CD14-positive monocyte (primary cell): ENCODE results near the gene DGCR8. TPM values are rescaled to one million over a fixed set of nuclear protein-coding genes. Genes with fewer than 3 reads are reported as not detected.

Experiments
- DNase-seq, 3 donors: peaks; one replicate each; pipeline ENCODE4 v3.0.0-alpha.2; 2011 to 2022
- H2AFZ ChIP-seq: 2 replicates; pipeline ENCODE4 v1.6.0; 2012; ENCODE audit warnings: mild to moderate bottlenecking, low read depth, low read length, inconsistent platforms; ENCODE audit not compliant: insufficient read depth, poor library complexity, severe bottlenecking
- H3K27ac ChIP-seq, 2 donors: 1 replicate in 1 of 2; 2 replicates in 1 of 2; pipeline ENCODE4 v1.5.1; 2012 to 2013; ENCODE audit warnings: low read length in 2 of 2, control low read depth in 1 of 2, inconsistent platforms in 1 of 2, low read depth in 1 of 2, mild to moderate bottlenecking in 1 of 2
- H3K27me3 ChIP-seq, 2 donors: one replicate each; pipeline versions ENCODE4 v1.6.0 to v1.6.1; 2011 to 2013; ENCODE audit warnings: low read length in 2 of 2; ENCODE audit not compliant: control insufficient read depth in 2 of 2, insufficient read depth in 2 of 2
- H3K36me3 ChIP-seq, 2 donors: replicated peaks in 1 of 2; 1 replicate in 1 of 2; 2 replicates in 1 of 2; pipeline versions ENCODE4 v1.5.1 to v1.6.1; 2012 to 2013; ENCODE audit warnings: low read length in 2 of 2, control low read depth in 1 of 2, inconsistent platforms in 1 of 2, mild to moderate bottlenecking in 1 of 2; ENCODE audit not compliant: insufficient read depth in 2 of 2, control insufficient read depth in 1 of 2
- H3K4me1 ChIP-seq, 2 donors: 1 replicate in 1 of 2; 2 replicates in 1 of 2; pipeline versions ENCODE4 v1.5.1 to v1.6.1; 2012 to 2013; ENCODE audit warnings: low read length in 2 of 2, control low read depth in 1 of 2, inconsistent platforms in 1 of 2, mild to moderate bottlenecking in 1 of 2, moderate library complexity in 1 of 2; ENCODE audit not compliant: insufficient read depth in 2 of 2, control insufficient read depth in 1 of 2
- H3K4me2 ChIP-seq: replicated peaks from 2 replicates; pipeline ENCODE3; 2012; ENCODE audit warnings: low read length, moderate library complexity, mild to moderate bottlenecking; ENCODE audit not compliant: poor library complexity, severe bottlenecking; ENCODE audit errors: extremely low read depth
- H3K4me3 ChIP-seq, 3 experiments: fragments of 200-600 bp in 1 of 3; sonication (generic) in 1 of 3; replicated peaks in 1 of 3; 1 replicate in 2 of 3; 2 replicates in 1 of 3; pipeline ENCODE4 v1.5.1; 2011 to 2013; ENCODE audit warnings: low read length in 3 of 3, mild to moderate bottlenecking in 3 of 3, control low read depth in 2 of 3, low read depth in 2 of 3, inconsistent platforms in 1 of 3, moderate library complexity in 1 of 3
- H3K79me2 ChIP-seq: 2 replicates; pipeline ENCODE4 v1.6.0; 2012; ENCODE audit warnings: mild to moderate bottlenecking, control low read depth, inconsistent platforms, low read length, moderate library complexity; ENCODE audit not compliant: insufficient read depth
- H3K9ac ChIP-seq: 2 replicates; pipeline ENCODE4 v1.6.0; 2017; ENCODE audit warnings: low read length, mild to moderate bottlenecking; ENCODE audit not compliant: insufficient read depth, poor library complexity, severe bottlenecking
- H3K9me3 ChIP-seq, 2 donors: replicated peaks in 1 of 2; 1 replicate in 1 of 2; 2 replicates in 1 of 2; pipeline versions ENCODE4 v1.5.1 to v1.6.1; 2012 to 2013; ENCODE audit warnings: low read length in 2 of 2, control low read depth in 1 of 2; ENCODE audit not compliant: control insufficient read depth in 1 of 2, insufficient read depth in 1 of 2
- H4K20me1 ChIP-seq: 2 replicates; pipeline ENCODE4 v1.6.0; 2012; ENCODE audit warnings: mild to moderate bottlenecking, low read length, control low read depth, moderate library complexity; ENCODE audit not compliant: insufficient read depth
- H3K27ac Mint-ChIP-seq, 7 donors: one replicate each; pipeline ENCODE4 v1.8.0; 2020; ENCODE audit warnings: mild to moderate bottlenecking in 7 of 7, mixed read lengths in 7 of 7, moderate library complexity in 6 of 7, inconsistent platforms in 2 of 7
- H3K27me3 Mint-ChIP-seq, 3 donors: one replicate each; pipeline ENCODE4 v1.8.0; 2021 to 2022; ENCODE audit warnings: low read depth in 3 of 3, mild to moderate bottlenecking in 3 of 3, mixed read lengths in 3 of 3, moderate library complexity in 3 of 3, inconsistent platforms in 1 of 3
- H3K36me3 Mint-ChIP-seq, 2 donors: one replicate each; pipeline ENCODE4 v1.8.0; 2020; ENCODE audit warnings: mixed read lengths in 2 of 2, inconsistent platforms in 1 of 2, mild to moderate bottlenecking in 1 of 2
- H3K4me1 Mint-ChIP-seq: one replicate; pipeline ENCODE4 v1.8.0; 2020; ENCODE audit warnings: mild to moderate bottlenecking, mixed read lengths
- H3K4me3 Mint-ChIP-seq, 2 donors: one replicate each; pipeline ENCODE4 v1.8.0; 2020; ENCODE audit warnings: mild to moderate bottlenecking in 2 of 2, mixed read lengths in 2 of 2, moderate library complexity in 1 of 2
- H3K9me3 Mint-ChIP-seq, 7 donors: one replicate each; pipeline ENCODE4 v1.8.0; 2020 to 2022; ENCODE audit warnings: mixed read lengths in 7 of 7, mild to moderate bottlenecking in 6 of 7, moderate library complexity in 6 of 7, inconsistent platforms in 2 of 7
- CTCF ChIP-seq: fragments of 200-600 bp; IDR thresholded peaks from one replicate; pipeline ENCODE4 v1.8.0; 2022; ENCODE audit warnings: antibody characterized with exemption, mild to moderate bottlenecking
- WGBS: methylation state at CpG from one replicate; pipeline ENCODE4 v1.1.5; 2013; ENCODE audit warnings: missing lambda C conversion rate; ENCODE audit not compliant: insufficient coverage; 5-methylcytosine and 5-hydroxymethylcytosine counted together
- intact Hi-C, 2 donors: fragments of 100-400 bp; cut with micrococcal nuclease; formaldehyde crosslinking; loops; one replicate each; pipeline versions ENCODE4 v1.15.0 to v1.15.1; 2023
- polyA plus RNA-seq, 3 donors: library from polyadenylated mRNA; depleted of rRNA in 1 of 3; unstranded in 2 of 3; stranded (reverse) in 1 of 3; fragments of 300-500 nt in 2 of 3; fragments of >200 nt in 1 of 3; fragmentation: Illumina TruSeq in 2 of 3; gene quantifications; 1 replicate in 2 of 3; 2 replicates in 1 of 3; pipeline ENCODE4 v1.2.3, GENCODE V29; 2012 to 2021

The DGCR8 gene
- polyA plus RNA-seq, 3 donors: 1.2 to 18.7 (median 1.4) TPM

GRCh38 chr22:20143883-20144665 lies 64.0 kb downstream of the DGCR8 start:
- no peak for TF ChIP-seq CTCF
- H3K9ac ChIP-seq: no peak overlapping the region
- no peak overlapping the region for H3K4me2 ChIP-seq
- Mint-ChIP-seq H3K27ac (no peak overlapping the region), H3K4me1 (no peaks in the 10 kb centered on the region), H3K4me3 (no peak overlapping the region), H3K36me3 (peaks cover 7 to 12% of the 10 kb centered on the region in 2 donors), H3K27me3 (peaks cover 0 to 2% (median 0%) of the 10 kb centered on the region in 3 donors), H3K9me3 (no peaks in the 10 kb centered on the region)
- no peak overlapping the region for H2AFZ ChIP-seq
- H4K20me1 ChIP-seq: peaks cover 7% of the 10 kb centered on the region
- H3K4me3 ChIP-seq: no peak overlapping the region
- H3K79me2 ChIP-seq: no peaks in the 10 kb centered on the region
- no peak for DNase-seq
- peaks cover 13 to 18% of the 10 kb centered on the region in 2 donors for H3K36me3 ChIP-seq
- H3K4me1 ChIP-seq: no peaks in the 10 kb centered on the region
- intact Hi-C loops: no loop called here
- WGBS: 96% methylated on average over 17 of the region's 19 CpGs
- no peaks in the 10 kb centered on the region for H3K9me3 ChIP-seq
- H3K27ac ChIP-seq: no peak overlapping the region
- H3K27me3 ChIP-seq: no peaks in the 10 kb centered on the region

GRCh38 chr22:20145206-20145831 lies 65.3 kb downstream of the DGCR8 start:
- no peak overlapping the region for H2AFZ ChIP-seq
- WGBS: 92% methylated on average over 18 of the region's 22 CpGs
- Mint-ChIP-seq H3K36me3 (peaks cover 0 to 3% of the 10 kb centered on the region in 2 donors), H3K4me1 (no peaks in the 10 kb centered on the region), H3K4me3 (no peak overlapping the region), H3K9me3 (no peaks in the 10 kb centered on the region), H3K27ac (no peak overlapping the region), H3K27me3 (no peaks in the 10 kb centered on the region)
- H3K4me1 ChIP-seq: no peaks in the 10 kb centered on the region
- no peaks in the 10 kb centered on the region for H3K9me3 ChIP-seq
- H3K27ac ChIP-seq: no peak overlapping the region
- no peak overlapping the region for H3K9ac ChIP-seq
- intact Hi-C loops: no loop called here
- H3K36me3 ChIP-seq: peaks cover 9 to 13% of the 10 kb centered on the region in 2 donors
- H3K79me2 ChIP-seq: no peaks in the 10 kb centered on the region
- DNase-seq: no peak
- H3K4me2 ChIP-seq: no peak overlapping the region
- H3K27me3 ChIP-seq: no peaks in the 10 kb centered on the region
- H4K20me1 ChIP-seq: no peaks in the 10 kb centered on the region
- no peak overlapping the region for H3K4me3 ChIP-seq
- TF ChIP-seq CTCF: no peak
